Right ventricle myocardium superior (tissue), 1 donor: ENCODE data around the gene OOSP2. TPM values are rescaled to one million over a fixed set of nuclear protein-coding genes. Genes with fewer than 3 reads are reported as not detected.
"Not testable (repeated sequence)": the region's sequence is repeated elsewhere in the genome, so short reads cannot be mapped to it uniquely, and the experiment has no call there.

ENCODE experiments used
- ATAC-seq: fragments of 200-7000 bp; cut with Tn5 transposase; one replicate; pipeline ENCODE4 v1.9.1; 2020; ENCODE audit warnings: mild to moderate bottlenecking; ENCODE audit not compliant: poor library complexity
- DNase-seq: peaks from one replicate; pipeline ENCODE4 v3.0.0-alpha.2; 2020
- intact Hi-C: fragments of 100-400 bp; cut with DNase I; formaldehyde crosslinking; loops from one replicate; pipeline ENCODE4 v1.11.2; 2022
- long read RNA-seq: library from polyadenylated mRNA; unstranded; transcript quantifications from one replicate; pipeline ENCODE4 v2.0.0, GENCODE V29; 2021
- total RNA-seq: library from RNA; stranded (reverse); fragmentation: NEBNext Ultra II Directional; extraction: Animal tissue kit (Norgen Biotek cat#: 25700); gene quantifications from one replicate; pipeline ENCODE4 v1.2.1, GENCODE V29; 2021
- donor health status: DM: no; HTN: yes; CAD: no; lungs with severe emphysema.

OOSP2 gene, protein sequence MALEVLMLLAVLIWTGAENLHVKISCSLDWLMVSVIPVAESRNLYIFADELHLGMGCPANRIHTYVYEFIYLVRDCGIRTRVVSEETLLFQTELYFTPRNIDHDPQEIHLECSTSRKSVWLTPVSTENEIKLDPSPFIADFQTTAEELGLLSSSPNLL
- total RNA-seq: not detected
- long read RNA-seq: 0 reads

GRCh38 chr11:60040109-60040508 is at the start of gene OOSP2:
Gene OOSP2 (plus strand): TSS chr11:60040409. CDS start chr11:60040460, 51 bp downstream.
- no peak for DNase-seq
- intact Hi-C loops: no loop called here
- no peak for ATAC-seq

DNA sequence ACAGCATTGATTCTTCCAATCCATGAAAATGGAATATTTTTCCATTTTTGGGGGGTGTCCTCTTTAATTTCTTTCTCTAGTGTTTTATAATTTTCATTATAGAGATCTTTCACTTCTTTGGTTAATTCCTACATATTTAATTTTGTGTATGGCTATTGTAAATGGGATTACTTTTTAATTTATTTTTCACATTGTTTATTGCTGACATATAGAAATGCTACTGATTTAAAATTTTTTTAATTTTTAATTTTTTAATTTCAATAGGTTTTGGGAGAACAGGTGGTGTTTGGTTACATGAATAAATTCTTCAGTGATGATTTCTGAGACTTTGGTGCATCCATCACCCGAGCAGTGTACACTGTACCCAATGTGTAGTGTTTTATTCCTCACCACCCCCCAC is 49.8 kb upstream of the OOSP2 start:
- ATAC-seq: no peak
- intact Hi-C loops: no loop called here
- no peak for DNase-seq

GRCh38 chr11:59992425-59992824 is 47.8 kb upstream of the OOSP2 start:
- ATAC-seq: no peak
- no peak for DNase-seq
- intact Hi-C loops: no loop called here

- DNase-seq: no peak
- intact Hi-C loops: no loop called here
- ATAC-seq: no peak
These were observed 42.4 kb upstream of the OOSP2 start for GRCh38 chr11:59997800-59998199.

GRCh38 chr11:59999691-60000090 is 40.5 kb upstream of the OOSP2 start:
- DNase-seq (no peak), ATAC-seq (no peak)
- intact Hi-C loops: no loop called here

- intact Hi-C loops: no loop called here
- DNase-seq (no peak), ATAC-seq (no peak)
These were observed 36.5 kb upstream of the OOSP2 start for GRCh38 chr11:60003729-60004128.

GRCh38 chr11:60005360-60005759 is 34.8 kb upstream of the OOSP2 start:
- DNase-seq (no peak), ATAC-seq (no peak)
- intact Hi-C loops: no loop called here

DNA sequence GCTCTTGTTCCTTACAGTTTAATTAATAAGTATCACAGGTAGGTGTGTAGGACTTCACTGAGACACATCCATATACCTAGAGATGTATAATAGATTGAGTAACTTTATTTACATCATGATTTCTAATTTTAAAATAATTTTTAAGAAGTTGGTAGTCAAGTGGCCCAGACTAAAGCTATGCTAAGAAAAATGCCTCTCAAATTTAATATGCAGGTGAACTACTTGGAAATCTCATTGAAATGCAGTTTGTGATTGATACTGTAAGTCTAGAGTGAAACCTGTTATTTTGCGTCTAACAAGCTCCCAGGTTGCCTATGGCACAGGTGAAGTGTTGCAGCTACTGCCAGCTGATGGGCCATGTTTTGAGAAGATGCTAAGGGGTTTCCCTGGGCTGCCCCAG is 23.3 kb upstream of the OOSP2 start, which contains the start of gene OOSP4B:
Gene OOSP4B (plus strand): TSS at position 301 of the 400 bp plus-strand sequence.
- ATAC-seq (no peak), DNase-seq (no peak)
- intact Hi-C loops: no loop called here

GRCh38 chr11:60018058-60018457 is 22.2 kb upstream of the OOSP2 start:
- intact Hi-C loops: no loop called here
- no peak for ATAC-seq
- no peak for DNase-seq

- DNase-seq, ATAC-seq, intact Hi-C loops: not testable (repeated sequence)
These were observed 19.8 kb upstream of the OOSP2 start for GRCh38 chr11:60020376-60020775.

- ATAC-seq (no peak), DNase-seq (no peak)
- intact Hi-C loops: no loop called here
These were observed 11.1 kb upstream of the OOSP2 start for GRCh38 chr11:60029015-60029632.

DNA sequence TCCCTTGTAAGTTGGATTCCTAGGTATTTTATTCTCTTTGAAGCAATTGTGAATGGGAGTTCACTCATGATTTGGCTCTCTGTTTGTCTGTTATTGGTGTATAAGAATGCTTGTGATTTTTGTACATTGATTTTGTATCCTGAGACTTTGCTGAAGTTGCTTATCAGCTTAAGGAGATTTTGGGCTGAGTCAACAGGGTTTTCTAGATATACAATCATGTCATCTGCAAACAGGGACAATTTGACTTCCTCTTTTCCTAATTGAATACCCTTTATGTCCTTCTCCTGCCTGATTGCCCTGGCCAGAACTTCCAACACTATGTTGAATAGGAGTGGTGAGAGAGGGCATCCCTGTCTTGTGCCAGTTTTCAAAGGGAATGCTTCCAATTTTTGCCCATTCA is 10.2 kb downstream of the OOSP2 start:
- DNase-seq, intact Hi-C loops, ATAC-seq: not testable (repeated sequence)

- DNase-seq, intact Hi-C loops, ATAC-seq: not testable (repeated sequence)
These were observed 10.6 kb downstream of the OOSP2 start for GRCh38 chr11:60050839-60051238.

- intact Hi-C loops: no loop called here
- ATAC-seq (no peak), DNase-seq (no peak)
These were observed 16.2 kb downstream of the OOSP2 start, which contains the start of gene MS4A3 for GRCh38 chr11:60056349-60056969. Gene MS4A3 (plus strand): TSS chr11:60056665. CDS start chr11:60061161, 4,496 bp downstream.

DNA sequence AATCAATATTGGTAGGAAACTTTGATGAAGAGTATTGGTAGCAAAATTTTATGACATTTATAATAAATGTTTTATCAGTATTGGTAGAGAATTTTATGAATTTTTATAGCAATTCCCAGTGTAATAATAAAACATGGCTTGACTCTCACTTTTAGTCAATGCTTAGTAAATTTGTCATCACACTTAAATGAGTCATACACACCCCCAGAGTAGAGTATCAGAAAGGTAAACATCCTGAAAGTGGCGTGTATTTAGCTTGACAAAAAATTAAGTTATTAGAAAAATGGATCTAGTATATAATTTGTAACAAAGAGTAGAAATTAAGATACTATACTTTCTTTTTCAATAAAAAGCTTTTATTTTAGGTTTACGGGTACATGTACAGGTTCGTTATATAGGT is 18.8 kb downstream of the OOSP2 start:
- DNase-seq (no peak), ATAC-seq (no peak)
- intact Hi-C loops: no loop called here

- intact Hi-C loops: no loop called here
- no peak for DNase-seq
- ATAC-seq: no peak
These were observed 19.5 kb downstream of the OOSP2 start for GRCh38 chr11:60059521-60060240.

GRCh38 chr11:60064111-60064510 is 23.9 kb downstream of the OOSP2 start:
- no peak for ATAC-seq
- DNase-seq: no peak
- intact Hi-C loops: no loop called here

DNA sequence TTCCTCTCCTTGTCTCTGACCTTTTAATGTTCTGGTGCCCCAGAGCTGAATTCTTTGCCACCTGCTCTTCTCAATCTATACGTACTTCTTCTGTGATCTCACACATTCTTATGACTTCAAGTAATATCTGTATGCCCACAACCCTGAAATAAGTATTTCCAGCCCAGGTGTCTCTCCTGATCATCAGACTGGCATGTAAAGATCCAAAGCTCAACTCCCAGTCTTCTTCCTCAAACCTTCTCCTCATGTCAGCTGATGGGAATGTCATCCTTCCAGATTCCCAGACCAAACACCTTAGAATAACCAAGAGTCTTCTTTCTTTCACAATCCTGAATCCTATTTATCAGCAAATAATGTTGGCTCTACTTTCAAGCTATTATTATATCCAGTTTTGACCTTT is 25.6 kb downstream of the OOSP2 start:
- DNase-seq: no peak
- intact Hi-C loops: no loop called here
- no peak for ATAC-seq

- ATAC-seq: no peak
- intact Hi-C loops: no loop called here
- no peak for DNase-seq
These were observed 29.2 kb downstream of the OOSP2 start for GRCh38 chr11:60069450-60069849.
